Ishikawa (cell line): ENCODE measurements around the gene ACOXL.

Experiments
- CEBPB ChIP-seq: IDR thresholded peaks from 2 replicates; pipeline ENCODE4 v1.6.1; 2012
- CREB1 ChIP-seq: IDR thresholded peaks from 2 replicates; pipeline ENCODE4 v1.6.1; 2012; ENCODE audit warnings: low read depth
- EGR1 ChIP-seq: IDR thresholded peaks from 2 replicates; pipeline ENCODE4 v1.6.1; 2012
- EP300 ChIP-seq: IDR thresholded peaks from 2 replicates; pipeline ENCODE4 v1.6.1; 2012; ENCODE audit warnings: borderline replicate concordance
- FOXM1 ChIP-seq: IDR thresholded peaks from 2 replicates; pipeline ENCODE4 v1.6.1; 2012; ENCODE audit warnings: low read depth, borderline replicate concordance
- RAD21 ChIP-seq: IDR thresholded peaks from 2 replicates; pipeline ENCODE4 v1.6.1; 2012; ENCODE audit warnings: low read depth
- TAF1 ChIP-seq: IDR thresholded peaks from 2 replicates; pipeline ENCODE4 v1.6.1; 2012; ENCODE audit warnings: low read depth, mild to moderate bottlenecking
- USF1 ChIP-seq: IDR thresholded peaks from 2 replicates; pipeline ENCODE4 v1.6.1; 2012
- YY1 ChIP-seq: IDR thresholded peaks from 2 replicates; pipeline ENCODE4 v1.6.1; 2012; ENCODE audit warnings: low read depth
- TF ChIP-seq, protein P1 (sequence below): IDR thresholded peaks from 2 replicates; pipeline ENCODE4 v1.6.1; 2012; ENCODE audit warnings: low read depth, mild to moderate bottlenecking
- TF ChIP-seq, protein P2 (sequence below): IDR thresholded peaks from 2 replicates; pipeline ENCODE4 v1.6.1; 2012

DNA sequence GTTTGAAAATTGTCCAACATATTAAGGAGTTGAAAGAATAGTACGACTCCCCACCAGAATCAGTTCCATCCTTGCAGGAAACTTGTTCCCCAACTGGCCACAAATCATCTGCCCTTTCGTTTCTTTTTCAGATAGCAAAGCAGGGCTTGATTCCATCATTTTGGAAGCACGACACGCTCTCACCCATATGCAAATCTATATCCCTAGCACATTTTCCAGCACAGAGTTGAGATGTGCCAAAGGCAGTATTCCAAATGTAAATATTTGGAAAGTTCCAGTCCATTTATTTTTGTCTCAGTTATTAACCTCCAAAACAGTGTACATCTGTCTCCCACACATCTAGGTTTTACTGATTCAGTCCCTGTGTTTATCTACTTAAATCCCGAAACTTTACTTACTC, 259.5 kb downstream of the ACOXL start:
- no peak for TF ChIP-seq RAD21
- no peak for TF ChIP-seq EP300
- no peak for TF ChIP-seq YY1
- TF ChIP-seq, protein P1, sequence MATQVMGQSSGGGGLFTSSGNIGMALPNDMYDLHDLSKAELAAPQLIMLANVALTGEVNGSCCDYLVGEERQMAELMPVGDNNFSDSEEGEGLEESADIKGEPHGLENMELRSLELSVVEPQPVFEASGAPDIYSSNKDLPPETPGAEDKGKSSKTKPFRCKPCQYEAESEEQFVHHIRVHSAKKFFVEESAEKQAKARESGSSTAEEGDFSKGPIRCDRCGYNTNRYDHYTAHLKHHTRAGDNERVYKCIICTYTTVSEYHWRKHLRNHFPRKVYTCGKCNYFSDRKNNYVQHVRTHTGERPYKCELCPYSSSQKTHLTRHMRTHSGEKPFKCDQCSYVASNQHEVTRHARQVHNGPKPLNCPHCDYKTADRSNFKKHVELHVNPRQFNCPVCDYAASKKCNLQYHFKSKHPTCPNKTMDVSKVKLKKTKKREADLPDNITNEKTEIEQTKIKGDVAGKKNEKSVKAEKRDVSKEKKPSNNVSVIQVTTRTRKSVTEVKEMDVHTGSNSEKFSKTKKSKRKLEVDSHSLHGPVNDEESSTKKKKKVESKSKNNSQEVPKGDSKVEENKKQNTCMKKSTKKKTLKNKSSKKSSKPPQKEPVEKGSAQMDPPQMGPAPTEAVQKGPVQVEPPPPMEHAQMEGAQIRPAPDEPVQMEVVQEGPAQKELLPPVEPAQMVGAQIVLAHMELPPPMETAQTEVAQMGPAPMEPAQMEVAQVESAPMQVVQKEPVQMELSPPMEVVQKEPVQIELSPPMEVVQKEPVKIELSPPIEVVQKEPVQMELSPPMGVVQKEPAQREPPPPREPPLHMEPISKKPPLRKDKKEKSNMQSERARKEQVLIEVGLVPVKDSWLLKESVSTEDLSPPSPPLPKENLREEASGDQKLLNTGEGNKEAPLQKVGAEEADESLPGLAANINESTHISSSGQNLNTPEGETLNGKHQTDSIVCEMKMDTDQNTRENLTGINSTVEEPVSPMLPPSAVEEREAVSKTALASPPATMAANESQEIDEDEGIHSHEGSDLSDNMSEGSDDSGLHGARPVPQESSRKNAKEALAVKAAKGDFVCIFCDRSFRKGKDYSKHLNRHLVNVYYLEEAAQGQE: no peak
- no peak for TF ChIP-seq USF1
- no peak for TF ChIP-seq CEBPB
- no peak for TF ChIP-seq CREB1
- TF ChIP-seq TAF1: no peak
- no peak for TF ChIP-seq EGR1
- no peak for TF ChIP-seq FOXM1
- TF ChIP-seq, protein P2, sequence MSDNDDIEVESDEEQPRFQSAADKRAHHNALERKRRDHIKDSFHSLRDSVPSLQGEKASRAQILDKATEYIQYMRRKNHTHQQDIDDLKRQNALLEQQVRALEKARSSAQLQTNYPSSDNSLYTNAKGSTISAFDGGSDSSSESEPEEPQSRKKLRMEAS: no peak
